ENCODE results near the gene UBXN10. TPM values are rescaled to one million over a fixed set of nuclear protein-coding genes. Genes with fewer than 3 reads are reported as not detected.

Gene UBXN10
- total and polyA plus RNA-seq, 2 donors (not counting 3 experiments of a cell fraction or from before 2014, with no cell fraction given): not detected

- FAIRE-seq (no peak), DNase-seq (ENCODE audit: low read depth, low spot score) (no peak)
- Histone ChIP-seq H3K4me3 (replicated peaks in 1 of 3; ENCODE audit: insufficient read depth in 1 of 3, low read depth in 1 of 3, low read length in 3 of 3) (no peak overlapping the region), H3K9me3 (replicated peaks; ENCODE audit: control insufficient read depth, insufficient read depth, low read length) (no peaks in the 10 kb centered on the region), H4K20me1 (replicated peaks; ENCODE audit: control insufficient read depth, extremely low read depth, insufficient read depth, low read length) (no peaks in the 10 kb centered on the region), H3K9me1 (replicated peaks; ENCODE audit: control insufficient read depth, extremely low read depth, insufficient read depth, low read length) (no peaks in the 10 kb centered on the region), H3K79me2 (ENCODE audit: control insufficient read depth, insufficient read depth, low read length) (no peaks in the 10 kb centered on the region), H3K27me3 (ENCODE audit: control insufficient read depth in 2 of 2, insufficient read depth in 2 of 2, low read length in 2 of 2) (peaks cover 5 to 21% of the 10 kb centered on the region in 2 experiments), H2AFZ (ENCODE audit: low read depth, low read length) (no peak overlapping the region), H3K4me1 (ENCODE audit: control insufficient read depth, extremely low read depth, insufficient read depth, low read length) (no peaks in the 10 kb centered on the region), H3K9ac (replicated peaks; ENCODE audit: extremely low read depth, insufficient read depth, low read length) (no peak overlapping the region), H3K4me2 (ENCODE audit: insufficient read depth, low read length) (no peak overlapping the region), H3K27ac (ENCODE audit: insufficient read depth, low read depth, low read length) (no peak overlapping the region), H3K36me3 (ENCODE audit: control insufficient read depth in 2 of 2, extremely low read depth in 1 of 2, insufficient read depth in 2 of 2, low read length in 2 of 2) (no peaks in the 10 kb centered on the region)
- intact Hi-C loops (cut with micrococcal nuclease) (no loop called here), dilution Hi-C loops (cut with MboI; ENCODE audit: extremely low pct_ligation_motif_present, low sequenced_read_pairs) (no loop called here)
- CTCF ChIA-PET: interaction anchor here (2.4 kb wide), 1 partner anchor 12 kb away, joined by 10 read pairs; no protein-coding TSS in a partner anchor
- TF ChIP-seq MYC (IDR thresholded peaks at IDR 0.05; ENCODE audit: low read depth, low read length): no peak
- TF ChIP-seq, protein P1, sequence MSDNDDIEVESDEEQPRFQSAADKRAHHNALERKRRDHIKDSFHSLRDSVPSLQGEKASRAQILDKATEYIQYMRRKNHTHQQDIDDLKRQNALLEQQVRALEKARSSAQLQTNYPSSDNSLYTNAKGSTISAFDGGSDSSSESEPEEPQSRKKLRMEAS (IDR thresholded peaks at IDR 0.05; ENCODE audit: insufficient read depth, insufficient read length): no peak
- TF ChIP-seq JUN (IDR thresholded peaks at IDR 0.05; ENCODE audit: borderline replicate concordance, insufficient read depth, insufficient read length, low read depth): no peak
- TF ChIP-seq POLR2AphosphoS5 (IDR thresholded peaks at IDR 0.05; ENCODE audit: insufficient read depth, low read depth, low read length): no peak
- TF ChIP-seq GATA2 (IDR thresholded peaks at IDR 0.05; ENCODE audit: insufficient read depth, insufficient read length, low read depth, low read length): no peak
- TF ChIP-seq, protein P2, sequence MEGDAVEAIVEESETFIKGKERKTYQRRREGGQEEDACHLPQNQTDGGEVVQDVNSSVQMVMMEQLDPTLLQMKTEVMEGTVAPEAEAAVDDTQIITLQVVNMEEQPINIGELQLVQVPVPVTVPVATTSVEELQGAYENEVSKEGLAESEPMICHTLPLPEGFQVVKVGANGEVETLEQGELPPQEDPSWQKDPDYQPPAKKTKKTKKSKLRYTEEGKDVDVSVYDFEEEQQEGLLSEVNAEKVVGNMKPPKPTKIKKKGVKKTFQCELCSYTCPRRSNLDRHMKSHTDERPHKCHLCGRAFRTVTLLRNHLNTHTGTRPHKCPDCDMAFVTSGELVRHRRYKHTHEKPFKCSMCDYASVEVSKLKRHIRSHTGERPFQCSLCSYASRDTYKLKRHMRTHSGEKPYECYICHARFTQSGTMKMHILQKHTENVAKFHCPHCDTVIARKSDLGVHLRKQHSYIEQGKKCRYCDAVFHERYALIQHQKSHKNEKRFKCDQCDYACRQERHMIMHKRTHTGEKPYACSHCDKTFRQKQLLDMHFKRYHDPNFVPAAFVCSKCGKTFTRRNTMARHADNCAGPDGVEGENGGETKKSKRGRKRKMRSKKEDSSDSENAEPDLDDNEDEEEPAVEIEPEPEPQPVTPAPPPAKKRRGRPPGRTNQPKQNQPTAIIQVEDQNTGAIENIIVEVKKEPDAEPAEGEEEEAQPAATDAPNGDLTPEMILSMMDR (IDR thresholded peaks at IDR 0.05; ENCODE audit: extremely low read depth in 1 of 2, insufficient read depth in 1 of 2, low read depth in 1 of 2, low read length in 2 of 2): no peak
- TF ChIP-seq EZH2 (IDR thresholded peaks at IDR 0.05; ENCODE audit: borderline replicate concordance, low read depth, low read length, severe bottlenecking): no peak
- TF ChIP-seq POLR2A (IDR thresholded peaks at IDR 0.05; ENCODE audit: low read depth, low read length): no peak
- no peak for TF ChIP-seq FOS (IDR thresholded peaks at IDR 0.05; ENCODE audit: borderline replicate concordance, insufficient read depth, low read length)
- POLR2A ChIA-PET: no interaction called here
- no TSS peak for BruUV-seq (replicated peaks)
Observed at GRCh38 chr1:20191266-20191825, 5.5 kb downstream of the UBXN10 start.

Data from endothelial cell of umbilical vein (primary cell).